T-helper 2 cell treated with Interferon-gamma antibody and Interleukin-4, amounts not matched to agents 5 μg/mL and 100 μg/mL, for 36 hours (primary cell): ENCODE measurements around the gene IL3.

Source experiments
- DNase-seq: peaks from one replicate; pipeline ENCODE4 v3.0.0; 2021; ENCODE audit warnings: low spot score
- H3K27ac Mint-ChIP-seq: one replicate; pipeline ENCODE4 v1.8.0; 2021; ENCODE audit warnings: mild to moderate bottlenecking, mixed read lengths
- H3K27me3 Mint-ChIP-seq: one replicate; pipeline ENCODE4 v1.8.0; 2021; ENCODE audit warnings: low read depth, mixed read lengths
- H3K36me3 Mint-ChIP-seq: one replicate; pipeline ENCODE4 v1.8.0; 2021; ENCODE audit warnings: low read depth, mixed read lengths
- H3K4me1 Mint-ChIP-seq: one replicate; pipeline ENCODE4 v1.8.0; 2021; ENCODE audit warnings: low read depth, mixed read lengths
- H3K4me3 Mint-ChIP-seq: one replicate; pipeline ENCODE4 v1.8.0; 2022; ENCODE audit warnings: mild to moderate bottlenecking, moderate library complexity, mixed read lengths
- H3K9me3 Mint-ChIP-seq: one replicate; pipeline ENCODE4 v1.8.0; 2021; ENCODE audit warnings: mixed read lengths

The IL3 gene

DNA sequence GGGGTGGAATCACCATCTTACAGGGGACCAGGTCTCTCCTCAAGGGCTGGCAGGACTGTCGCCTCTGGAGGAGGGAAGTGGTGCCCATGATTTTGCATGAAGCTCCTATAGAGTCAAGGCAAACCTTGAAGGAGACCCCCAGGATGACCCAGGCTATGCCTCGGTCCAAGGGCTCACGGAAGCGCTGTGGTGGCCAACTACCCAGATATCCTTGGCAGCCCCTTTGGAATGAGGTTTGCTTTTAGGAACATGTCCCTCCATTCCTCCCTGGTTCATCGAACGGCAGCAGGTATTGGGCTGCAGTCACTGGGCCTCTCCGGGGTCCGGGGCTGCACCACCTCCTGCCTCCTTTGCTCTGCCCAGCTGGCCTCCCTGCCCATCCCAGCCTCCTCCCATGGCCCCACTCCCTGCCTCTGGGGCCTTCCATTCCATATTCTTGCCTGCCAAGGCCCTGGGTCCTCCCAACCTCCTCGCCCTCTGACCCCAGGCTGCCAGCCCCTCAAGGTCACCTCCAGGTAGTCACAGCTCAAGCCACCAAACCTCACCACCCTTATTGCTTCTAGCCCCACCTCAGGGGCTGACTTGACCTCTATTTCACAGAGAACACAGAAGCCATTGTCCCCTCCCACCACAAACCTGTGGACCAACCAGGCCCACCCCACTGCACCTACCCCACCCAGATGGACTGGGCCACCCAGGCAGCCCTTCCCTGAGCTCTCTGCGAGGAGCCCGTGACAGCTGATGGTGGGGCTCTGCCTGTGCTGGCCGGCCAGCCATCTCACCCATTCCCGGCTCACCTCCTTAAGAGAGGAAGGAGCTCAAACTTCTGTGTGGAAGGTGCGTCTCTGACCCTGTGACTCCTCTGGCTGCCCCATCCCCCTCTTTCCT, 3.6 kb upstream of the IL3 start:
- no peak for DNase-seq
- no peak overlapping the region for H3K4me3 Mint-ChIP-seq
- H3K27me3 Mint-ChIP-seq = peaks cover 3% of the 10 kb centered on the region
- H3K4me1 Mint-ChIP-seq = peaks cover 65% of the 10 kb centered on the region
- no peaks in the 10 kb centered on the region for H3K36me3 Mint-ChIP-seq
- H3K9me3 Mint-ChIP-seq = no peaks in the 10 kb centered on the region
- H3K27ac Mint-ChIP-seq = peak overlapping the region; percentile 86

- H3K27ac Mint-ChIP-seq = peak overlapping the region; percentile 71
- no peaks in the 10 kb centered on the region for H3K36me3 Mint-ChIP-seq
- DNase-seq = no peak
- no peaks in the 10 kb centered on the region for H3K9me3 Mint-ChIP-seq
- peaks cover 65% of the 10 kb centered on the region for H3K4me1 Mint-ChIP-seq
- H3K27me3 Mint-ChIP-seq = no peaks in the 10 kb centered on the region
- no peak overlapping the region for H3K4me3 Mint-ChIP-seq
Observed at GRCh38 chr5:132057498-132058255, 2.8 kb upstream of the IL3 start.

GRCh38 chr5:132058646-132059042, 1.8 kb upstream of the IL3 start:
- Mint-ChIP-seq H3K27me3 (no peaks in the 10 kb centered on the region), H3K4me3 (no peak overlapping the region), H3K9me3 (no peaks in the 10 kb centered on the region), H3K4me1 (peaks cover 67% of the 10 kb centered on the region), H3K27ac (no peak overlapping the region), H3K36me3 (no peaks in the 10 kb centered on the region)
- no peak for DNase-seq

DNA sequence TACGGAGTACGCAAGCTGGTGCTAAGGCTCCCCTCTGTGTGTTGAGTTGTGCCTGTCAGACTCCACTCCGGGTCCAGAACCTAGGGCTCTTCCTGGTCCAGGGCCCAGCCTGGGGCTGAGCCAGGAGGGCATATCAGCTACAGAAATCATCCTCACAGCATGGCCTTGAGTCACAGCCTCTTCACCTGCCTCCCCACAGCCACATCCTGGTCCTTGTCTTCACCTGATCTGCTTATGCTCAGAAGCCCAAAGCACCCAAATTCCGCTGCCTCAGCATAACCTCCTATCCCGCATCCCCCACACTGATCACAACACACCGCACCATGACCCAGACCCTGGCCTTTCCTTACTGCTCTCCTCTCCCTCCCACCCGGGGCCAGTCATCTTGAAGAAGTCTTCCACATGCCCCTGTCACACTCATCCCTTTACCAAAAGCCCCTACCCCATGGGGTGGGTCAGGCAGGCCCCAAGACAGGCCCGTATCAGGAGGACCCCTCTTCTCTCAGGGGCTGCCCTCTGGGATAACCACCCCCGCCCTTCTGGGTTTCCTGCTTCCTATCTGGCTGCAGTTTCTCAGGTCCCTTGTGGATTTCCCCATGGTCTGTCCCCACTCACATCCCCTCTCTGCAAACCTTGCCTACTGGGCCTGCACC, 1.3 kb upstream of the IL3 start:
- Mint-ChIP-seq H3K4me3 (peak overlapping the region; percentile 4), H3K27me3 (no peaks in the 10 kb centered on the region), H3K36me3 (no peaks in the 10 kb centered on the region), H3K27ac (peak overlapping the region; percentile 63), H3K9me3 (no peaks in the 10 kb centered on the region), H3K4me1 (peaks cover 67% of the 10 kb centered on the region)
- peak; percentile 40 for DNase-seq

DNA sequence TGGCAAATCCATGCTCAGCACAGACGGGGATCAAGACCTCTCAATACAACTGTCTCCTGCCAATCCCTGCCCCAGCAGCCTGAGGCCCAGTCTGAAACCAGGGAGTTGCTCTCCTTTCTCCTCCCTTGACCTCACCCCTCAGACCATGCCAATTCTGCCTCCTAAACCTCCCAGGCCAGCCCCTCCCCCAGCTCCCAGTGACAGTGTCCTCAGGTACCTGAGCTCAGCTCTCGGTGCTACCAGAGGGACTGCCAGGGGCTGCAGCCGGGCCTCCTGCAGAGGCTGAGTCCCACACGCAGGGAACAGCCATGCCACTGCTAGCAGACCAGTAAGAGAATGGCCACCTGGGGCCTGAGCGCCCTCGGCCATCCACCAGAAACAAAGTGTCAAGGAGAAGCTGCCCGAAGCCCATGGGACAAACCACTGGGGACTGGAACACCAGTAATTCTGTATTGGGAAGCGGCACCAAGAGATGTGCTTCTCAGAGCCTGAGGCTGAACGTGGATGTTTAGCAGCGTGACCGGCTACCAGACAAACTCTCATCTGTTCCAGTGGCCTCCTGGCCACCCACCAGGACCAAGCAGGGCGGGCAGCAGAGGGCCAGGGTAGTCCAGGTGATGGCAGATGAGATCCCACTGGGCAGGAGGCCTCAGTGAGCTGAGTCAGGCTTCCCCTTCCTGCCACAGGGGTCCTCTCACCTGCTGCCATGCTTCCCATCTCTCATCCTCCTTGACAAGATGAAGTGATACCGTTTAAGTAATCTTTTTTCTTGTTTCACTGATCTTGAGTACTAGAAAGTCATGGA, 557 bp upstream of the IL3 start:
- Mint-ChIP-seq H3K36me3 (no peaks in the 10 kb centered on the region), H3K27me3 (no peaks in the 10 kb centered on the region), H3K4me1 (peaks cover 64% of the 10 kb centered on the region), H3K27ac (peak overlapping the region; percentile 63), H3K4me3 (no peak overlapping the region), H3K9me3 (no peaks in the 10 kb centered on the region)
- no peak for DNase-seq

DNA sequence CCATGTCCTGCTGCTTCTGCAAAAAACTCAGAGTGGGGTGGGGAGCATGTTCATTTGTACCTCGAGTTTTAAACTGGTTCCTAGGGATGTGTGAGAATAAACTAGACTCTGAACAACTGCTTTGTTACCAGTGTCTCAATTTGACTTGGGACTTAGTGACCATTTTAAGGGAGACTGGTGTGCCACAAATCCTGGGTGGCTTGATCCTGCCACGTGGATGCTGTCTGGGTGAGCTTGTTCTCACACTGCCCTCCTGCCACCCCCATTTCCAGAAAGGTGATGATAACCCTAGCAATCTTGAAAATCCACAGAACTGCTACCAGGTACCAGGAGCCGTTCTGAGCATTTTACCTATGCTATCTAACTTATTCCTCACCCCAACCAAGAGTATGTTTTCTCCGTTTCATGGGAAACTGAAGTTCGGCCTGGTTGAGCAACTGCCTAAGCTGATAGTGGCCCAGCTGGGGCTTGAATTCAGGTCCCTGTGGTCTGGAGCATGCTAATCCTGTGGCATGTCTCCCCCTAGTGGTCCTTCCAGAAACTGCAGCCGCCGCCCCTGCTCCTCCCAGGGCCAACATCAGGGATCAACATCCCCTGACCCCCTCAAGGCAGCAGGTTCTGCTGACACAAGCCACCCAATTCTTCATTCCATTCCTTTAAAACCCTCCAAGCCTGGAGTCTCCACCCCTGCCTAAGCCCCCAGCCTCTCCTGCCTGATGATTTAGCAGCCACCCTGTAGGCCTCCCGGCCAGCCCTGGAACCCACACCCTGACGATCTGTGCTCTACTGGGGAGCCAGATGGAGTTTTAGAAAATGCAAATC, 2.8 kb downstream of the IL3 start:
- Mint-ChIP-seq H3K27ac (peak overlapping the region; percentile 44), H3K36me3 (no peaks in the 10 kb centered on the region), H3K4me3 (no peak overlapping the region), H3K4me1 (peaks cover 57% of the 10 kb centered on the region), H3K27me3 (no peaks in the 10 kb centered on the region), H3K9me3 (no peaks in the 10 kb centered on the region)
- peak; percentile 70 for DNase-seq

DNA sequence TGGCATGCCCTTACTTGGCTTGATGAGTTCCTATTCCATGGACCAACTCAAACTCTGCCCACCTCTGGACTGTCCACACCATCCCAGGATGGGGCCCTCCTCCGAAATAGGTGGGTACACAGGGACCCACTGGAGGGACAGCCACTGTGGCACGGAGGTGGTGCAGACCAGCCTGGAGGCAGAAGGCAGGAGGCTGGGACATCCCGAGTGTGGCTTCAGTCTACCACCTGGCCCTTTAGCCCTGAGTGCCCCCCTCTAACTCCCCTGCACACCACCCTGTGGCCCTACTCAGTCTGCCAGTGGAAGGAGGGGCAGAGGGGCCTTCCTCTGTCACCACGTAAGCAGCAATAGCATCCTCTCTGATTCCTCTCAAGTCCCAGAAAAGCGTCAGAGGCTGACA, 3.7 kb downstream of the IL3 start:
- DNase-seq = no peak
- H3K27ac Mint-ChIP-seq = no peak overlapping the region

GRCh38 chr5:132064738-132065331, 4.4 kb downstream of the IL3 start:
- Mint-ChIP-seq H3K9me3 (no peaks in the 10 kb centered on the region), H3K4me1 (peaks cover 45% of the 10 kb centered on the region), H3K27ac (peak overlapping the region; percentile 62), H3K27me3 (no peaks in the 10 kb centered on the region), H3K4me3 (no peak overlapping the region), H3K36me3 (no peaks in the 10 kb centered on the region)
- peak; percentile 74 for DNase-seq

More for the DNA sequence above, 3.7 kb downstream of the IL3 start:
- Mint-ChIP-seq H3K27me3 (no peaks in the 10 kb centered on the region), H3K4me1 (peaks cover 52% of the 10 kb centered on the region), H3K4me3 (no peak overlapping the region), H3K9me3 (no peaks in the 10 kb centered on the region), H3K36me3 (no peaks in the 10 kb centered on the region)

- Mint-ChIP-seq H3K36me3 (no peaks in the 10 kb centered on the region), H3K9me3 (no peaks in the 10 kb centered on the region), H3K27ac (peak overlapping the region; percentile 72), H3K4me3 (no peak overlapping the region), H3K27me3 (no peaks in the 10 kb centered on the region), H3K4me1 (peaks cover 46% of the 10 kb centered on the region)
- DNase-seq = peak; percentile 36
Observed at GRCh38 chr5:132065351-132065937, 5.0 kb downstream of the IL3 start.

GRCh38 chr5:132065951-132066701, 5.7 kb downstream of the IL3 start:
- H3K27me3 Mint-ChIP-seq = no peaks in the 10 kb centered on the region
- H3K4me1 Mint-ChIP-seq = peaks cover 47% of the 10 kb centered on the region
- H3K27ac Mint-ChIP-seq = peak overlapping the region; percentile 56
- H3K9me3 Mint-ChIP-seq = no peaks in the 10 kb centered on the region
- DNase-seq = no peak
- H3K4me3 Mint-ChIP-seq = no peak overlapping the region
- H3K36me3 Mint-ChIP-seq = no peaks in the 10 kb centered on the region

GRCh38 chr5:132066871-132067270, 6.4 kb downstream of the IL3 start:
- no peak for DNase-seq
- H3K4me1 Mint-ChIP-seq = peaks cover 47% of the 10 kb centered on the region
- H3K36me3 Mint-ChIP-seq = no peaks in the 10 kb centered on the region
- H3K4me3 Mint-ChIP-seq = no peak overlapping the region
- H3K9me3 Mint-ChIP-seq = no peaks in the 10 kb centered on the region
- H3K27ac Mint-ChIP-seq = peak overlapping the region; percentile 41
- no peaks in the 10 kb centered on the region for H3K27me3 Mint-ChIP-seq

GRCh38 chr5:132067451-132067850, 7.0 kb downstream of the IL3 start:
- H3K4me1 Mint-ChIP-seq = peaks cover 51% of the 10 kb centered on the region
- H3K27ac Mint-ChIP-seq = peak overlapping the region; percentile 36
- no peaks in the 10 kb centered on the region for H3K9me3 Mint-ChIP-seq
- no peaks in the 10 kb centered on the region for H3K27me3 Mint-ChIP-seq
- no peak overlapping the region for H3K4me3 Mint-ChIP-seq
- no peak for DNase-seq
- no peaks in the 10 kb centered on the region for H3K36me3 Mint-ChIP-seq
